ENCODE data around the gene ACTA2.

ACTA2 gene

DNA sequence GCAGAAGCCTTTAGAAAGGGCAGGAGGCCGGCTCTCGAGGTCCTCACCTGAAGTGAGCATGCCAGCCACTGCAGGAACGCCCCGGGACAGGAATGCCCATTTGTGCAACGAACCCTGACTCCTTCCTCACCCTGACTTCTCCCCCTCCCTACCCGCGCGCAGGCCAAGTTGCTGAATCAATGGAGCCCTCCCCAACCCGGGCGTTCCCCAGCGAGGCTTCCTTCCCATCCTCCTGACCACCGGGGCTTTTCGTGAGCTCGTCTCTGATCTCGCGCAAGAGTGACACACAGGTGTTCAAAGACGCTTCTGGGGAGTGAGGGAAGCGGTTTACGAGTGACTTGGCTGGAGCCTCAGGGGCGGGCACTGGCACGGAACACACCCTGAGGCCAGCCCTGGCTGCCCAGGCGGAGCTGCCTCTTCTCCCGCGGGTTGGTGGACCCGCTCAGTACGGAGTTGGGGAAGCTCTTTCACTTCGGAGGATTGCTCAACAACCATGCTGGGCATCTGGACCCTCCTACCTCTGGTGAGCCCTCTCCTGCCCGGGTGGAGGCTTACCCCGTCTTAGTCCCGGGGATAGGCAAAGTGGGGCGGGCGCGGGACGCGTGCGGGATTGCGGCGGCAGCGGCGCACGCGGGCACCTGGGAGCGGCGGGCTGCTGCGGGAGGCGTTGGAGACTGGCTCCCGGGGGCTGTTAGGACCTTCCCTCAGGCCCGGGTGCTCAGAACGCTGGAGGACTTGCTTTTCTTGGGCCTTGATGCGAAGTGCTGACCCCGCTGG, 38.0 kb upstream of the ACTA2 start, which contains the start of gene FAS:
Gene FAS (plus strand): TSS at position 415 of the 777 bp plus-strand sequence. CDS start 79 bp downstream, at position 494.
- Histone ChIP-seq H3K36me3 (ENCODE audit: control insufficient read depth in 2 of 2, insufficient read depth in 2 of 2, low read length in 2 of 2) (no peaks in the 10 kb centered on the region), H3K4me1 (ENCODE audit: control insufficient read depth, insufficient read depth, low read length) (peaks cover 22% of the 10 kb centered on the region), H3K4me3 (ENCODE audit: low read length in 2 of 2) (peak within 1 kb of the TSS; percentile 79 to 88), H3K27me3 (ENCODE audit: control insufficient read depth in 1 of 2, insufficient read depth in 2 of 2, low read length in 2 of 2) (no peaks in the 10 kb centered on the region), H3K9ac (ENCODE audit: low read length in 2 of 2) (peak within 1 kb of the TSS; percentile 84 to 90), H3K9me3 (ENCODE audit: control insufficient read depth in 2 of 2, low read length in 2 of 2) (no peaks in the 10 kb centered on the region), H3K27ac (ENCODE audit: low read length) (peak within 1 kb of the TSS; percentile 85)

DNA sequence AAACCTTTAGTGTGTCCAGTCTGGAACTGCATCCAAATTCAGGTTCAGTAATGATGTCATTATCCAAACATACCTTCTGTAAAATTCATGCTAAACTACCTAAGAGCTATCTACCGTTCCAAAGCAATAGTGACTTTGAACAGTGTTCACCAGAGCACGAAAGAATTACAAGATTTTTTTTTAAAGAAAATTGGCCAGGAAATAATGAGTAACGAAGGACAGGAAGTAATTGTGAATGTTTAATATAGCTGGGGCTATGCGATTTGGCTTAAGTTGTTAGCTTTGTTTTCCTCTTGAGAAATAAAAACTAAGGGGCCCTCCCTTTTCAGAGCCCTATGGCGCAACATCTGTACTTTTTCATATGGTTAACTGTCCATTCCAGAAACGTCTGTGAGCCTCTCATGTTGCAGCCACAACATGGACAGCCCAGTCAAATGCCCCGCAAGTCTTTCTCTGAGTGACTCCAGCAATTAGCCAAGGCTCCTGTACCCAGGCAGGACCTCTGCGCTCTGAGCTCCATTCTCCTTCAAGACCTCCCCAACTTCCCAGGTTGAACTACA, 37.3 kb upstream of the ACTA2 start:
- Histone ChIP-seq H3K4me1 (ENCODE audit: control insufficient read depth, insufficient read depth, low read length) (peaks cover 25% of the 10 kb centered on the region), H3K27me3 (ENCODE audit: control insufficient read depth in 1 of 2, insufficient read depth in 2 of 2, low read length in 2 of 2) (no peaks in the 10 kb centered on the region), H3K9me3 (ENCODE audit: control insufficient read depth in 2 of 2, low read length in 2 of 2) (no peaks in the 10 kb centered on the region), H3K9ac (ENCODE audit: low read length in 2 of 2) (peak overlapping the region; percentile 84 to 90), H3K27ac (ENCODE audit: low read length) (peak overlapping the region; percentile 85), H3K4me3 (ENCODE audit: low read length in 2 of 2) (peak overlapping the region; percentile 79 to 88), H3K36me3 (ENCODE audit: control insufficient read depth in 2 of 2, insufficient read depth in 2 of 2, low read length in 2 of 2) (no peaks in the 10 kb centered on the region)

DNA sequence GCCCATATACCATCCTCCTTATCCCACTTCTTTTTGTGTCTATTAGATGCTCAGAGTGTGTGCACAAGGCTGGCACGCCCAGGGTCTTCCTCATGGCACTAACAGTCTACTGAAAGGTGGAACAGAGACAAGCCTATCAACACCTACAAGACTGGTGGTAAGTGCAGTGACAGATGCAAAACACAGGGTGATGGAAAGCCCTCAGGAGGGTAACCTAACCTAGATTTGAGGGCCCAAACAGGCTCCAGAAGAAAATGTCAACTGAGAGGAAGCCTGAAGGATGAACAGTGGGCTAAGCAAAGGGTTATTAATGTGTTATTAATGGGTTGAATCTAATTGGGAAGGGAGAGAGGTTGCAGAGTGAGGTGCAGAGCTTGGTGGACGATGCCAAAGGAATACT, 36.9 kb upstream of the ACTA2 start:
- no peaks in the 10 kb centered on the region for H3K27me3 ChIP-seq (ENCODE audit: control insufficient read depth in 1 of 2, insufficient read depth in 2 of 2, low read length in 2 of 2)
- no peak overlapping the region for H3K9ac ChIP-seq (ENCODE audit: low read length in 2 of 2)
- no peaks in the 10 kb centered on the region for H3K9me3 ChIP-seq (ENCODE audit: control insufficient read depth in 2 of 2, low read length in 2 of 2)
- peaks cover 29% of the 10 kb centered on the region for H3K4me1 ChIP-seq (ENCODE audit: control insufficient read depth, insufficient read depth, low read length)
- H3K27ac ChIP-seq (ENCODE audit: low read length) = peak overlapping the region; percentile 85
- no peaks in the 10 kb centered on the region for H3K36me3 ChIP-seq (ENCODE audit: control insufficient read depth in 2 of 2, insufficient read depth in 2 of 2, low read length in 2 of 2)
- peak overlapping the region in 1 of 2 donors; percentile 88 for H3K4me3 ChIP-seq (ENCODE audit: low read length in 2 of 2)

DNA sequence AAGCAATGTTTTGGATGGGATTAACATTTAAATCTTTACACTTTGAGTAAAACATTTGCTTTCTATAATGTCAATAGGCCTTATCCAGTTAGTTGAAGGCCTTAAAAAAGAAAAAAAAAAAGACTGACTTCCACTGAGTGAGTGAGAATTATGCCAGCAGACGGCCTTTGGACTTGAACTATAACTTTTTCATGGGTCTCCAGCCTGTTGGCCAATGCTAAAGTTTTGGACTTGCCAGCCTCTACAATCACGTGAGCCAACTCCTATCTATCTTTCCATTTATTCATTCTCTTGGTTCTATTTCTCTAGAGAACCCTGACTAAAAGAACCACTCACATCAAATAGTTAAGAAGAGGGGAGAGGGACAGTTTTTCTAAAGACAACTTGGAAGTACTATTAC, 35.3 kb upstream of the ACTA2 start:
- Histone ChIP-seq H3K27ac (ENCODE audit: low read length) (no peak overlapping the region), H3K4me1 (ENCODE audit: control insufficient read depth, insufficient read depth, low read length) (peaks cover 31% of the 10 kb centered on the region), H3K27me3 (ENCODE audit: control insufficient read depth in 1 of 2, insufficient read depth in 2 of 2, low read length in 2 of 2) (no peaks in the 10 kb centered on the region)

DNA sequence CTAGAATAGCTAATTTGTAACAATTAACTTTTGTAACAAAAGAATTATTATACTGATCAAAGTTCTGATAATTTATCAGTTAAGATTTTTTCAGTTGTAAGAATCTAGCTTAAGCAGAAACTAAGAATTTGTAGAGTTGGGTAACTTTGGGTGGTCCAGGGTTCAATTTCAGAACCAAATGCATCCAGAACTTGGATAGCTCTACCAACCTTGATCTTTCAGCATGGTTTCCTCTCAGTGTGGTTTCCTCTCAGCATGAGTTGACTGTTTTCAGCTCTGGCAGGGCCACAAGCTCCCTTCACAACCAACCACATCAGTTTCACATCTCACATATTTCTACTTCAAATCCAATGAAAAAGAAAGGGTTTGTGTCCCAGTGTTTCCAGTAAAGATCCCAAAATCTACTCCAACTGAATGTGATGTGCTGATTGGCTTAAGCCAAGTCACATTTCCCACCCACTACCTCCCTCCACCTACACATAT, 34.7 kb upstream of the ACTA2 start:
- Histone ChIP-seq H3K9me3 (ENCODE audit: control insufficient read depth in 2 of 2, low read length in 2 of 2) (no peaks in the 10 kb centered on the region), H3K27ac (ENCODE audit: low read length) (no peak overlapping the region), H3K9ac (ENCODE audit: low read length in 2 of 2) (no peak overlapping the region), H3K27me3 (ENCODE audit: control insufficient read depth in 1 of 2, insufficient read depth in 2 of 2, low read length in 2 of 2) (no peaks in the 10 kb centered on the region), H3K4me1 (ENCODE audit: control insufficient read depth, insufficient read depth, low read length) (peaks cover 36% of the 10 kb centered on the region), H3K4me3 (ENCODE audit: low read length in 2 of 2) (no peak overlapping the region), H3K36me3 (ENCODE audit: control insufficient read depth in 2 of 2, insufficient read depth in 2 of 2, low read length in 2 of 2) (no peaks in the 10 kb centered on the region)

More for the DNA sequence above, 35.3 kb upstream of the ACTA2 start:
- Histone ChIP-seq H3K4me3 (ENCODE audit: low read length in 2 of 2) (no peak overlapping the region), H3K9ac (ENCODE audit: low read length in 2 of 2) (no peak overlapping the region), H3K9me3 (ENCODE audit: control insufficient read depth in 2 of 2, low read length in 2 of 2) (no peaks in the 10 kb centered on the region), H3K36me3 (ENCODE audit: control insufficient read depth in 2 of 2, insufficient read depth in 2 of 2, low read length in 2 of 2) (no peaks in the 10 kb centered on the region)

DNA sequence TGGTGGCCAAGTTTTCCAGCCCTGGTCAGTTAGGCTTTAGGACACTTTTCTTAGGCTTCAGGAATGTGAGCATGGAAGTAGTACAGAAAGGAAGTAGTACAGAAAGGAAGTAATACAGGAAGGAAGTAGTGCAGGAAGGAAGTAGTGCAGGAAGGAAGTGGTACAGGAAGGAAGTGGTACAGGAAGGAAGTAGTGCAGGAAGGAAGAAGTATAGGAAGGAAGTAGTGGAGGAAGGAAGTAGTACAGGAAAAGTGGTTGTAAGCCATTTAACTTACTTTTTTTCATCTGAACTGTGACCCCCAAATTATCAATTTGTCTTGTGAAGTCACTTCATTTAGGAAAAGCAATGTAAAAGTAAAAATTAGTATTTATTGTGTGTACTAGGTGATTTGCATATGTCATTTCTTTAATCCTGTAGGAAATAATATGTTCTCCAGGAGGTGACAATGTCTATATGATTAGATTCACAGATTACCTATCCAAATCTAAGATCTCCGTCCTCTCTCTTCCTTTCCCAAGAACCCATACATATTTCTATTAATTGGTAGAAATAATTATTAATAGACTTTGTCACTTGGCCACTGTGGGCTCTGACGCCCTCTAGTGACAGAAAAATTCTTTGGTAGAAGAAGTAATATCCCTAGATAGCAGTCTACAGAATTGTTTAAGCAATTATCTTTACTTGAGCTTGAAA, 34.1 kb upstream of the ACTA2 start:
- Histone ChIP-seq H3K27ac (ENCODE audit: low read length) (no peak overlapping the region), H3K4me3 (ENCODE audit: low read length in 2 of 2) (no peak overlapping the region), H3K9ac (ENCODE audit: low read length in 2 of 2) (no peak overlapping the region), H3K9me3 (ENCODE audit: control insufficient read depth in 2 of 2, low read length in 2 of 2) (no peaks in the 10 kb centered on the region), H3K4me1 (ENCODE audit: control insufficient read depth, insufficient read depth, low read length) (peaks cover 36% of the 10 kb centered on the region), H3K36me3 (ENCODE audit: control insufficient read depth in 2 of 2, insufficient read depth in 2 of 2, low read length in 2 of 2) (no peaks in the 10 kb centered on the region), H3K27me3 (ENCODE audit: control insufficient read depth in 1 of 2, insufficient read depth in 2 of 2, low read length in 2 of 2) (no peaks in the 10 kb centered on the region)

- Histone ChIP-seq H3K27me3 (ENCODE audit: control insufficient read depth in 1 of 2, insufficient read depth in 2 of 2, low read length in 2 of 2) (no peaks in the 10 kb centered on the region), H3K9me3 (ENCODE audit: control insufficient read depth in 2 of 2, low read length in 2 of 2) (no peaks in the 10 kb centered on the region), H3K27ac (ENCODE audit: low read length) (peak overlapping the region; percentile 58), H3K36me3 (ENCODE audit: control insufficient read depth in 2 of 2, insufficient read depth in 2 of 2, low read length in 2 of 2) (no peaks in the 10 kb centered on the region), H3K4me3 (ENCODE audit: low read length in 2 of 2) (no peak overlapping the region), H3K4me1 (ENCODE audit: control insufficient read depth, insufficient read depth, low read length) (peaks cover 41% of the 10 kb centered on the region), H3K9ac (ENCODE audit: low read length in 2 of 2) (no peak overlapping the region)
Measured at GRCh38 chr10:88984525-88984924, 32.0 kb upstream of the ACTA2 start.

GRCh38 chr10:88983939-88984338, 31.4 kb upstream of the ACTA2 start:
- H3K4me1 ChIP-seq (ENCODE audit: control insufficient read depth, insufficient read depth, low read length) = peaks cover 40% of the 10 kb centered on the region
- no peaks in the 10 kb centered on the region for H3K9me3 ChIP-seq (ENCODE audit: control insufficient read depth in 2 of 2, low read length in 2 of 2)
- peak overlapping the region; percentile 58 for H3K27ac ChIP-seq (ENCODE audit: low read length)
- peak overlapping the region in 1 of 2 donors; percentile 42 for H3K9ac ChIP-seq (ENCODE audit: low read length in 2 of 2)
- peak overlapping the region in 1 of 2 donors; percentile 0 for H3K4me3 ChIP-seq (ENCODE audit: low read length in 2 of 2)
- no peaks in the 10 kb centered on the region for H3K36me3 ChIP-seq (ENCODE audit: control insufficient read depth in 2 of 2, insufficient read depth in 2 of 2, low read length in 2 of 2)
- no peaks in the 10 kb centered on the region for H3K27me3 ChIP-seq (ENCODE audit: control insufficient read depth in 1 of 2, insufficient read depth in 2 of 2, low read length in 2 of 2)

- no peaks in the 10 kb centered on the region for H3K27me3 ChIP-seq (ENCODE audit: control insufficient read depth in 1 of 2, insufficient read depth in 2 of 2, low read length in 2 of 2)
- no peaks in the 10 kb centered on the region for H3K36me3 ChIP-seq (ENCODE audit: control insufficient read depth in 2 of 2, insufficient read depth in 2 of 2, low read length in 2 of 2)
- H3K9me3 ChIP-seq (ENCODE audit: control insufficient read depth in 2 of 2, low read length in 2 of 2) = no peaks in the 10 kb centered on the region
- peak overlapping the region; percentile 52 to 73 for H3K9ac ChIP-seq (ENCODE audit: low read length in 2 of 2)
- H3K4me3 ChIP-seq (ENCODE audit: low read length in 2 of 2) = peak overlapping the region in 1 of 2 donors; percentile 1
- H3K27ac ChIP-seq (ENCODE audit: low read length) = peak overlapping the region; percentile 80
- H3K4me1 ChIP-seq (ENCODE audit: control insufficient read depth, insufficient read depth, low read length) = peaks cover 44% of the 10 kb centered on the region
Measured at GRCh38 chr10:88983206-88983605, 30.6 kb upstream of the ACTA2 start.

DNA sequence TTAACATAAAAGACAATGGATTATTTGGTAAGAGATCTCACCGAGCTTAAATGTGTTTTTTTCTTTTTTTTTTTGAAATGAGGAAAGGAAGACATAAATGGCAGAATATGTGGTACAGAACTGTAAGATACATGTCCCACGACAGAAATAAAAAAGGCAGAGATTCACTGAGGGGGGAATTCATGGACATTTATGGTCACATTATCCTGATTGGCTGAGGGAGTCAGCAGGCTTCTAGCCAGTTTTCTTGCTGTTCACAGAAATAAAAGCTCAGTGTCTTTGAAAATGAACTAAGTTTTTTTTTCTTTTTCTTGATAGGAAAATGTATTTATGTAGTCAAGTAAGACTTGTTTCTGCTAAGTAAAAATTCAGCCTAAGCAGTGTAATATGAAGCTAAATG, 29.8 kb upstream of the ACTA2 start:
- Histone ChIP-seq H3K27ac (ENCODE audit: low read length) (peak overlapping the region; percentile 80), H3K9ac (ENCODE audit: low read length in 2 of 2) (peak overlapping the region; percentile 1 to 73), H3K4me1 (ENCODE audit: control insufficient read depth, insufficient read depth, low read length) (peaks cover 44% of the 10 kb centered on the region), H3K27me3 (ENCODE audit: control insufficient read depth in 1 of 2, insufficient read depth in 2 of 2, low read length in 2 of 2) (no peaks in the 10 kb centered on the region), H3K4me3 (ENCODE audit: low read length in 2 of 2) (peak overlapping the region in 1 of 2 donors; percentile 1), H3K9me3 (ENCODE audit: control insufficient read depth in 2 of 2, low read length in 2 of 2) (no peaks in the 10 kb centered on the region), H3K36me3 (ENCODE audit: control insufficient read depth in 2 of 2, insufficient read depth in 2 of 2, low read length in 2 of 2) (no peaks in the 10 kb centered on the region)
